ENCODE results near the gene GAPDHS.

Gene GAPDHS

DNA sequence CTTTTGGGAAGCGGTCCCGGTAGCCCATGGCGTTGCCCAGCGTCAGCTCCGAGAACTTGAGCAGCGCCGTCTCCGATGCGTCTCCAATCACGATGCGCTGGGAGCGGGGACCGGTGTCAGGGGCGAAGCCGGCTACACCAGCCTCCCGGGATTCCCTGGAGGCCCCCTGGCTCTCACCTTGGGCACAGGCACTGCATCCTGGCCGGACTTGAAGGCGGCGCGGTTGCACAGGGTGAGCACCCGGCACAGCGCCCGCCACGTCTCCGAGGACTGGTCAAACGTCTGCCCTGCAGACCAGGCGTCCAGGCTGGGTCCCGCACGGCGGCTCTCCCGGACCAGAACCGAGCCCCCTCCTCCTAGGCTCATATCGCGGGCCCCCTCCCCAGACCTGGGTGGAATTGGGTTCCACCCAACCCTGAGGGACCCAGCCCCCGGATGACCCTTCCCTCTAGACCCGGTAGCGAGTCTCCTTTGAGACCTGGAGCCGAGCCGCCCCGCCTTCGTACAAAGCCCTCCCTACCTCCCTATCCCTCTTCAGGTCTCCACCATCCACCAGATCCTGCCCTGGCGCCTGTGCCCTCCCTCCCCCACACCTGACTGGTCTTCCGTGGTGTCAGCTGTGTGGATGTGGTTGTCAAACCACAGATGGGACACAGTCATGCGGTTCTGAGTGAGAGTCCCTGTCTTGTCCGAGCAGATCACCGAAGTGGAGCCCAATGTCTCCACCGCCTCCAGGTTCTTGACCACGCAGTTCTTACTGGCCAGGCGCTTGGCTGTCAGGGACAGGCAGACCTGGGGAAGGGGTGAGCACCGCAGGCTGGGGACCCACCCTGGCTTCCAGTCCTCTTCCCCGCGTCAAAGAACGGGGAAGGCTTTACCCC lies 25.4 kb downstream of the GAPDHS start:
- DNase-seq: peak in 1 of 3 experiments; percentile 8

DNA sequence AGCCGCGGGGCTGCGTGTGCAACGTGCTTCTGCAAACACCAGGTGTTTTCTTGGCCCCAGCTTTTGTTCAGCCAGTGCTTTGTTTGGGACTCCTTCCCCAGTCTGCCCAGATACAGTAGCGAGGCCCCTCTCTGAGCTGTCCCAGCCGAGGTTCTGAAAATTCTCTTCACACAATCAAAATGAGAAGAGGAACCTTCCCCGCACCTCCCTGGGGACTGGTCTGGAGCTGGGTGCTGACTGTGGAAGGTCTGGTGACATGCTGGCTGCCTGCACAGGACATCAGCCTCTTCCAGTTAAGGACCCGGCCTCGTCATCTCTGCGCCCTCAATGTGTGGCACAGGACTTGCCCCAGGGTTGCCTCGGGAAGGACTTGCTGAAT lies 26.0 kb downstream of the GAPDHS start:
- DNase-seq: peak in 1 of 3 experiments; percentile 14

DNA sequence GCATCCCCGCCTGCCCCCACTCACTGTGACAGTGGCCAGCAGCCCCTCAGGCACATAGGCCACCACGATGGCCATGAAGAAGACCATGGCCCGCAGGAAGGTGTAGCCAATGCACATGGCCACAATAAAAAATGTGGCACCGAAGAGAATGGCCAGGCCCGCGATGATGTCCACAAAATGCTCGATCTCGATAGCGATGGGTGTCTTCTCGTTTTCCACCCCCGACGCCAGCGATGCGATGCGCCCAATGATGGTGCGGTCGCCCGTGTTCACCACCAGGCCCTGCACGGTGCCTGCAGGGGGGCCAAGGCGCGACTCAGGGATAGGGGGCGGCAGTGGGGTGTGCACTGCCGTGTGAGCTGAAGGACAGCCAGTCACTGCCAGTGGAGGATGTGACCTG lies 26.5 kb downstream of the GAPDHS start:
- DNase-seq: no peak

DNA sequence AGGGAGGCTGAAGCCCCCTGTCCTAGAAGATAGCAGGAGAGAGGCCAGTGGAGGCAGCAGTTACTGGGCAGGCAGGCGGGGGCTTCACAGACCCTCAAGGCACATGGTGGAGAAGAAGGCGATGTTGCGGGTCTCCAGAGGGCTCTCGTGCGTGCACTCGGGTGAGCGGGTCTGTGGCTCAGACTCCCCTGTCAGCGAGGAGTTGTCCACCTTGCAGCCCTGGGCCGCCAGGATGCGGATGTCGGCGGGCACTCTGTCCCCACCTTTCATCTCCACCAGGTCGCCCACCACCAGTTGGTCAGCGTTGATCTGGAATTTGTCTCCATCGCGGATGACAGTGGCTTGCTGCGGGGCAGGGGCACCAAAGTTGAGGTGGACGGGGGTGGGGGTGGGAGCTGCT lies 27.0 kb downstream of the GAPDHS start:
- no peak for DNase-seq

DNA sequence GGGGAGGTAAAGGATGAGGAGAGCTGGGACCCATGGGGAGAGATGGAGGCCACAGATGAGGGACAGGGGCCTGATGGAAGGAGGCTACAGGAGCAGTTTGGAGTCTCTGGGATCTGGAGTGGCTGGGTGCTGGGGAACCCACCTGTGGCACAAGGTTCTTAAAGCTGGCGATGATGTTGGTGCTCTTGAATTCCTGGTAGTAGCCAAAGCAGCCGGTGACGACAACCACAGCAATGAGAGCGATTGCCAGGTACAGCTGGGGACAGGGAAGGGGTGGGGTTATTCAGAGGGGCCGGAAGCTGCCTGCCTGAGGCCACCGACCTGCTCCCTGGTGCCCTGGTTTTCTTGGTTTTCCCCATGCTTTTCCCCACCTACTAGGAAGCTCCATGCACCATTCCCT lies 27.4 kb downstream of the GAPDHS start:
- DNase-seq: no peak

DNA sequence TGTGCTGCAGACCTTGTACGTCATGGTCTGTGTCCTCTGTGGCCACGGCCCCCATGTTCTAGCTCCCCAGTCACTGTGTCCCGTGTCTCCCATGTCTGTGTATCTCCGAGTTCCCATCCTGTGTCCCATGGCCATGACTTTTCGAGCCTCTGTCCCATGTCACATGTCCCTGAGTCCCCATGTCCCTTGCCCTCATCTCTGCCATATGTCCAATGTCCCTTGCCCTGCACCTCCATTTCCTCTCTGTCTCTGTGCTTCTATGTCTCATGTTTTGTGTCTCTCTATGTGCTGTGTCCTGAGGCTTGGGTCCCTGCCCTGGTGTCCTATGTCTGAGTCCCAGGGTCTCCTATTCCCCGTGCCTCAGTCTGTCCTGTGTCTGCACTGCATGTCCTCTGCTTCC lies 28.2 kb downstream of the GAPDHS start:
- DNase-seq: no peak

DNA sequence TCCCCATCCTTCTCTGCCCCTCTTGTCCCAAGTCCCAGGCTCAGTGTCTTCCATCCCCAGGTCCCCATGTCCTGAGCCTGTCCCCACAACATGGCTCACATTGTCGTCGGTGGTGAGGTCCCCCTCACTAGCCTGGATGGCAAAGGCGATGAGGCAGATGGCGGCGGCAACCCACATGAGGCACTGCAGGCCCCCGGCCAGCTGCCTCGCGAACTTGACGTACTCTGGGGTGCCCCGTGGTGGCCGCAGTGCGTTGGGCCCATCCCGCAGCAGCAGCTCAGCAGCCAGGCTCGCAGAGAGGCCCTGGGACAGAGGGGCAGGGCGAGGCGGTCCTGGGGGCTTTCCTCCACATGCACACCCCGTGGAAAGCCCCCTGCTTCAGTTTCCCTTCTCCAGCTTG lies 29.1 kb downstream of the GAPDHS start:
- DNase-seq: no peak

DNA sequence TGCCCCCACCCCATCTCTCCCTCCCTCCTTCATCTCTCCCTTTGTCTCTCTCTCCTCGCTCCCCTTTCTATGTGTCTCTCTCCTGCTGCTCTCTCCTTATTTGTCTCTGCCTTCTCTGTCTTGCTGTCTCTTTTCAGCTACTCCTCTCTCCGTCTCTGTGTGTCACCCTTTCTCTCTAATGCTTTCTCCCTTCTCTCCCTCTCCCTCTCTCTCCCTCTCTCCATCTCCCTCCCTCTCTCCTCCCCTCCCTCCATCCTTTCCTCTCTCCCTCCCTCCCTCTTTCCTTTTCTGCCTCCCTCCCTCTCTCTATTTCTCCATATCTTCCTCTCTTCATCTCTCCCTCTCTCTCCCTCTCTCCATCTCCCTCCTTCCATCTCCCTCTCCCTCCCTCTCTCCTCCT lies 29.5 kb downstream of the GAPDHS start:
- no peak for DNase-seq

DNA sequence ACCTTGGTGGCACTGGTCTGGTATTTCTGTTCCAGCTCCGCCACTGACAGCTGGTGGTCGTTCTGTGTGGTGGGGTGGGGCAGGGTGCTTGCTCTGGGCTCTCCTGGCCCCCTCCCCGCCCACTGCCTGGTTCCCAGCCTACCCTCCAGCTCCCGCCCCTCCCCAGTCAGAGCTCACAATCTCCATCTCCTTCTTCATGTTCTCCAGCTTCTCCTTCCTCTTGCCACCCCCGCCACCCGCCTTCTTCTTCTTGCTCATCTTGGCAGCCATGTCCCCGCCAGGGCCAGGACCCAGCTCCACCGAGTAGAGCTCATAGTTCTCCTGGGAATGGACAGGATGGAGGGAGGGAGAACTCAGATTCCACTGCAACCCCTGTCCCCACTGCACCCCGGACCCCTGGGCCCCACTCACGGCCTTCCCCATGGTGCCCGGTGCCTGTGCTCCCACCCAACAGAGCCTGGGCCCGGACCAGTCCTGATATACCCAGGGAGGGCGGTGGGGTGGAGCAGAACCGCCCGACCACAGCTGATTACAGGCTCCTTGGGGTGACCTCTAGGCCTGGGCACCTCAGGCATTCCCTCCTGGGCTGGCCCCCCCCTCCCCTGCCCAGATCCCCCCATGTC lies 30.1 kb downstream of the GAPDHS start, which contains the start of gene ATP4A:
Gene ATP4A, minus strand, starts transcription at position 452 of the 623 bp plus-strand sequence. Its CDS starts 29 bp downstream, at position 423.
- DNase-seq: no peak

DNA sequence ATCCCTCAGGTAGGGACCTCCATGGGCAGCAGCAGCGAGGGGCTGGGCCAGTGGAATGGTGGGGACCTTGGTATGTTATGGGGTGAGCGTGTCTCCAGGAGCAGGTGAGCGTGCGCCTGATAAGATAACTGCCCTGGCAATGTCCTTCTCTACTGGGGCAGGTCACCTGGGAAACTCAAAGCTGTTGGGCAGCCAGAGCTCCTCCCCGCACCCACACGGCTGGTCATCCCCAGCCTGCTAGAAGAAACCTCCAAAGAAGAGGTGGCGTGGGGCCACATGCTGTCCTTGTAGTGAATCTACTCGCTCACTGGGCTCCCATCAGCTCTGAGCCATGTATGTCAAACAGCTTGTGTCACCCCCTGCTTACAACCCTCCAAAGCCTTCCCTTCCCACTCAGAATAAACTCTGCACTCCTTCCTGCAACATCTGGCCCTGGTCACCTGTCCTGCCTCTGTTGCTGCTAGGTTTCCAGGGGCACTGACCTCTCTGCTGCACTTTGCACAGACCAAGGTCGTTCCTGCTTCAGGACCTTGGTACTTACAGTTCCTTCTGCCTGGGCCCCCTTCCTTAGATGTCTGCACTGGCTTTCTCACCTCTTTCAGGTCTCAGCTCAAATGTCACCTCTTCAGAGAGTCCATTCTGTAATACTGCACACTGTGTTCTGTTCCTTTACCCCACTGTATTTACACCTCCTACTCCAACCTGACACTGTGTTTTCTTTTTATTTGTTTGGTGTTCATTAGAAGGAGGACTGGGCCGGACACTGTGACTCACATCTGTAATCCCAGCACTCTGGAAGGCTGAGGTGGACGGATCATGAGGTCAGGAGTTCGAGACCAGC lies 32.0 kb downstream of the GAPDHS start:
- DNase-seq: no peak

DNA sequence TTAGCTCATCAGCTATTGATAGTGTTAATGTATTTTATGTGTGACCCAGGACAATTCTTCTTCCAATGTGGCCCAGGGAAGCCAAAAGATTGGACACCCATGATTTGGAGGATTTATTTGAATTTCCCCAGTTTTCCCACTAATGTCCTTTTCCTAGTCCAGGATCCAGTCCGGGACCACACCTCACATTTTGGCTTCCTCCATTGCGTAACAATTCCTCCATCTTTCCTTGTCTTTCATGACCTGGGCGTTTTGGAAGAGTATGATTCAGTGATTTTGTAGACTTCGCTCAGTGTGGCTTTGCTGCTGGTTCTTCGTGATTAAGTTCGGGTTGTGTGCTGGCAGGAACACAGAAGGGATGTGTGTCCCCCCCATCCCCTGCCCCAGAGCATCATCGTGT lies 33.5 kb downstream of the GAPDHS start:
- DNase-seq: no peak

DNA sequence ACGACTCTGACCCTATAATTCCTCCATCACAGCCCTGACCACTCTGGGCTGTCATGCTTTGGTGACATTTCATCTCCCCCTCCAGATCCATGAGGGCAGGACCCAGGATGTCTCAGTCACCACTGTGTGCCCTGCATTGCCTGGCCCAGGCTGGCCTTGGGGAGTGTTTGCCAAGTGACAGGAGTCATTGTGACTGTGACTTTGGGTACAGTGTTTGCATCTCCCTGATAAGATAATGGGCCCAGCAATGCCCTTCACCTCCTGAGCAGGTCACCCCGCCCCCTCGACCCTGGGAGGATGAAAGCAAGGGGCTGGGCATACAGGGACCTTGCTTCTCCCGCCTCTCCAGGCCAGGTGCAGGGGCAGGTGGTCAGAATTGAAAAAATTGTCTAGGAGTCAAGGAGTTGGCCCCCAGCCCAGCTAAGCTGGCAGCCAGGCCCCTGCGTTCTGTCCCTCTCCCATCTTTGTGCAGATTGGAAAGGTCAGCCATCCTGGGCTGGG lies 36.1 kb downstream of the GAPDHS start:
- DNase-seq: peak in 1 of 3 experiments; percentile 21

DNA sequence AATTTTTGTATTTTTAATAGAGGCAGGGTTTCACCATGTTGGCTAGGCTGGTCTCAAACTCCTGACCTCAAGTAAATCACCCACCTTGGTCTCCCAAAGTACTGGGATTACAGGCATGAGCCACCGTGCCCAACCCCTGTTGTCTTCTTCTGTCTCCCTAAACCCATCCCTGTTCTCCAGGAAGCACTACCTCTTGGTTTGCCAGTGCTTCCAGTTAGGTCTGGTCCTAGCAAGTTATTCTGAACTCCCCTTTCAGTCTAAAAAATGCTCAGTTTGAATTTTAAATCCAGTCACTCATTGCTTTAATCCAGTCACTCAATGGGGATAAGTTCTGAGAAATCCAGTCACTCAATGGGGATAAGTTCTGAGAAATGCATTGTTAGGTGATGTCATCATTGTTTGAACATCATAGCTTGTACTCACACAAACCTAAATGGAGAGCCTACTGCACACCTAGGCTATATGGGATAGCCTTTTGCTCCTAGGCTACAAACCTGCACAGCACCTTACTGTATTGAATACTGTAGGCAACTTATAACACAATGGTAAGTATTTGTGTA lies 38.2 kb downstream of the GAPDHS start:
- no peak for DNase-seq

DNA sequence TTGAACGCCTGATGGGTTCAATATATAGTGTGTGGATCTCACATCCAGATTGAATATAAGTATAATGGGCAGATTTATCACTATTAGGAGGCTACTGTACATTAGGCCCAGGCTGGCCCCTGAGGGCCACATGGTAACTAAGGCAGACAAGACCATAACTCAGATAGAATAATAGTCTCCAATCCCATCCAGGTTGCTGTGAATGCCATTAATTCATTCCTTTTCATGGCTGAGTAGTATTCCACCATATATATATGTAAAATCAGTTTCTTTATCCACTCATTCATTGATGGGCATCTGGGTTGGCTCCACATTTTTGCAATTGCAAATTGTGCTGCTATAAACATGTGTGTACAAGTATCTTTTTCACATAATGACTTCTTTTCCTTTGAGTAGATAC lies 44.7 kb downstream of the GAPDHS start:
- no peak for DNase-seq

DNA sequence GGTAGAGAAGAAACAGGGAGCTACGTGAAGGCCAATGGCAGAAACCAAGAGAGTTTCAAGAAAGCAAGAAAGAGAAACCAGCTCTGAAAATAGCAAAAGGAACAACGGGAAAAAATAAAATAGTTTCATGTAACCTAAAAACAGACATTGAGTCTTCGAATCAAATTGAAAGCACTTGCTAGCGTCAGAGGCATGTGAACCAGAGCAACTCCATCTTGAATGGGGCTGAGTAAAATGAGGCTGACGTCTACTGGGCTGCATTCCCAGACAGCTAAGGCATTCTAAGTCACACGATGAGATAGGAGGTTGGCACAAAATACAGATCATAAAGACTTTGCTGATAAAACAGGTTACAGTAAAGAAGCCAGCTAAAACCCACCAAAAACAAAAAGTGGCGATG lies 45.5 kb downstream of the GAPDHS start:
- DNase-seq: no peak

DNA sequence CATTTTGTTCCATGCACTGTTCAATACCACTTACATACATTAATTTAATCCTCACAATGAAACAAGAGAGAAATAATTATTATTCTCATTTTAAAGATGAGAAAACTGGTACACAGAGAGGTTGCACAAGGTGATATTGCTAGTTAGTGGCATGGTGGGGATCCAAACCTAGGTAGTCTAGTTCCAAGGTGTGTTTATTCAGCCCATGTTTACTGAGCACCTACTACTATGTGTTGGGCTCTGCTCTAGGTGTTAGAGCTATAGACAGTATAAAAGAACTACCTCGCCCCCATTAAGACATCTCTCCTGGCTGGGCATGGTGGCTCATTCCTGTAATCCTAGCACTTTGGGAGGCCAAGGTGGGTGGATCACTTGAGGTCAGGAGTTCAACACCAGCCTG lies 49.5 kb downstream of the GAPDHS start:
- DNase-seq: no peak

DNA sequence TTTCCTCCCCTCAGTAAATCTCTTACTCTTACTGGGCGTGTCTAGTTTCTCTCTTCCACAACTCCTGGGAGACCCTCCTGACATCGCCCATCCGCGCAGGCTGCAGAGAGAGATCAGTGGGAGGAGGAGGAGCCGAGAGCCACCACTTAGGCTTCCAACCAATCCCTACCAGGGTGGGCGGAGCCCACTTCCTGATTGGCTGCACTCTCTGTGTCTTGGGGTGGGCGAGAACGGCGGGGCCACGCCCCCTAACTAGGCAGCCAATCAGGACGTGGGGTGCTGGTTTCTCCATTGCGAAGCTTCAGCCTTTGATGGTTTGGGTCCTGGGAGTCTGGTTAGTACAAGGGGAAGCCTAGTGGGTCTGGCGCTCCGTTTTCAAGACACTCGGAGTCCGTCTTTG lies 52.6 kb downstream of the GAPDHS start, which contains the start of gene PMIS2:
Gene PMIS2, plus strand, starts transcription at position 326 of the 400 bp plus-strand sequence. CDS start 87 bp downstream, outside the sequence.
- DNase-seq: no peak

DNA sequence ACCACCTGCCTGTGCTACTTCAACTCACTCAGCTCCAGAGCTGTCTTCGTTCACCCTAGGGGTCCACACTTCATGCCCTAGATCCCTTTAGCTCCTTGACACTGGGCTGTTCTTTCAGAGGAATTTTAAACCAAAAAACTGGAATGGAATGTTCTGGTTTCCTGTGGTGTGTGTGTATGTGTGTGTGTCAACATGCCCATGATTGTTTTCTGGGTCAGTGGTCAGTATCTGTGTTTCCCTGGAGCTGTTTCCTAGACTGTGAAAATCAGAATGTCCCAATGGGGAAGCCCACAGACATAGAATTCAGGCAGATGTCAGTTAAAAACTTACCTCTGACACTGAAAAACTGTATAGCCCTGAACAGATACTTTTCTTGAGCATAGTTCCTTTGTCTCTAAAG lies 54.1 kb downstream of the GAPDHS start:
- DNase-seq: no peak

DNA sequence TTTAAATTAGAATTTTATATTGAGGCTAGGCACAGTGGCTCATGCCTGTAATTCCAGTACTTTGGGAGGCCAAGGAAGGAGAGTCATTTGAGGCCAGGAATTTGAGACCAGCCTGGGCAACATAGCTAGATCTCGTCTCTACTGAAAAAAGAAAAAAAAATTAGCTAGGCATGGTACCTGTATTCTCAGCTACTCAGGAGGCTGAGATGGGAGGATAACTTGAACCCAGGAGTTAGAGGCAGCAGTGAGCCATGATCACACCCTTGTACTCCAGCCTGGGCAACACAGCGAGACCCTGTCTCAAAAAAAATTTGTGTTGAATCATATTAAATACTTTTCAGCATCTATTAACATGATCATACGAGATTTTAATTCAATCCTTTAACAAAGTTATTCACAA lies 57.6 kb downstream of the GAPDHS start:
- no peak for DNase-seq

DNA sequence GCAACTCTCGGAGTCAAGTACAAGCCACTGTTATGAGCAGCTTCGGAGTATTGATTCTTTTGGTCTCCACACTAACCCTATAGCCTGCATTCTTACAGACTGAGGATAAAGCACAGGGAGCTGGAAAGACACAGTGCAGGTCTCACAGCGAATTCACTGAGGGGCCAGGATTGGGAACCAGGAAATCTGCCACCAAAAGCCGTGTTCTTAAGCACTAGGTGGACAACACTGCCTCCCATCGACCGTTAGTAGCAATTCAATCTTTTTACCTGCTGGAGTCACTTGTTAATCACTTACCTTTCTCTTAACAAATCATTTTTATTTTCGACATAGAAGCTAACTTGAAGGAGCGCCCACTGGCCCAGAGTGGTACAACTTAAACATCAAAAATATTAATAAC lies 59.0 kb downstream of the GAPDHS start:
- peak in 1 of 3 experiments; percentile 19 for DNase-seq

Data from NCI-H1417 (cell line).